GM21390 (cell line): ENCODE data around the gene CDH16.
"Not testable (repeated sequence)": the region's sequence is repeated elsewhere in the genome, so short reads cannot be mapped to it uniquely, and the experiment has no call there.

Source experiments
- ATAC-seq: cut with Tn5 transposase; IDR thresholded peaks from one replicate; pipeline ENCODE4 v1.9.1; 2021; ENCODE audit not compliant: unreplicated experiment

The CDH16 gene

DNA sequence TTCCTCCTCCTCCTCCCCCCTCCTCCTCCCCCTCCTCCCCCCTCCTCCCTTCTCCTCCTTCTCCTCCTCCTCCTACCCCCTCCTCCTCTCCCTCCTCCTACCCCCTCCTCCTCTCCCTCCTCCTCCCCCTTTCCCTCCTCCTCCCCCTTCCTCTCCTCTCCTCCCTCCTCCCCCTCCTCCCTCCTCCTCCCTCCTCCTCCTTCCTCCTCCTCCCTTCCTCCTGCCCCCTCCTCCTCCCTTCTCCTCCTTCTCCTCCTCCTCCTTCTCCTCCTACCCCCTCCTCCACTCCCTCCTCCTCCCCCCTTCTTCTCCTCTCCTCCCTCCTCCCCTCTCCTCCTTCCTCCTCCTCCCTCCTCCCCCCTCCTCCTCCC lies 45.0 kb downstream of the CDH16 start:
- no peak for ATAC-seq

DNA sequence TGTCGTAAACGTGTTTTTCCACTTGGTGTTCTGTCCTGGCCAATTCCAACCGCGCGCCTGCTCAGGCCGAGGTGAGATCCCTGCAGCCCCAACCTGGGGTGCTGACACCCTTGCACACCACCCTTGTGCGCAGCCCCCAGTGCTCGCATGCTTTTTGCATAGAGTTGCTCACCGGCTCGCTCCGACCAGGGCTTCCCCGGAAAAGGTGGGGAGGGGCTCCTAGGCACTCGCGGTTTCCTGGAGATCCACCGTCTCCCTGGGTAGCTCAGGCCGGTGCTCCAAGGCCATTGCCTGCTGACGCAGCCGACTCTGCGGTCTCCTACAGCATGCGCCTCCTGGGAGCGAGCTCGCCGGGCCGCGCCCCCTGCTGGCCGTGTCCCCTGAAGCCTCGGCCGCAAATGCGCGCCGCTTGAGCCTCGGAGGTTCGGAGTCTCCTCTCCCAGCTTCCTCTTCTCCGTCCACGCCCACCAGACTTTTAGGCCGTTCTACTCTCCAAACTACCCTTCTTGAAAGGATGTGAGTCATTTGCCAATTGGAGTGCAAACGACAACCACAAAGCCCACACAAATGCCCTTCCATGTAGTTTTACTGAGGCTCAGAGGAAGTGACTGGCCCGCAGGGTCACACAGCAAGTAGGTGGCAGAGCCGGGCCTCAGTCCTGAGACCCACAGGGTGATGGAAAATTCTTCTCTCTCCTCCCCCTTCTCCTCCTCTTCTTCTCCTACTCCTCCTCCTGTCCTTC lies 45.6 kb downstream of the CDH16 start:
- peak; percentile 92 for ATAC-seq

DNA sequence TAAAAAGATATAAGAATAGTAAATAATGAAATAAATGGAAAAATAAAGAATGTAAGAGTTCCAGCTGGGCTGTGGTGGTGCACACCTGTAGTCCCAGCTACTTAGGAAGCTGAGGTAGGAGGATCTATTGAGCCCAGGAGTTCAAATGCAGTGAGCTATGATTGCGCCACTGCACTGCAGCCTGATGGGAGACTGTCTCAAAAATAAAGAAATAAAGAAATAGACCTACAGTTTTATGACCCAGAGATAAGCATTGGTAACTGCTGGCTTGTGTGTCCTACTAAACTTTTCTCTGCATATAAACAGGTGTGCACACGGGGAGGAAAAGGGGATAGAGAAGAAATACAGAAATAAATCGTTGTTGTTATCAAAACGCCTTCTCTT lies 46.1 kb downstream of the CDH16 start:
- no peak for ATAC-seq

DNA sequence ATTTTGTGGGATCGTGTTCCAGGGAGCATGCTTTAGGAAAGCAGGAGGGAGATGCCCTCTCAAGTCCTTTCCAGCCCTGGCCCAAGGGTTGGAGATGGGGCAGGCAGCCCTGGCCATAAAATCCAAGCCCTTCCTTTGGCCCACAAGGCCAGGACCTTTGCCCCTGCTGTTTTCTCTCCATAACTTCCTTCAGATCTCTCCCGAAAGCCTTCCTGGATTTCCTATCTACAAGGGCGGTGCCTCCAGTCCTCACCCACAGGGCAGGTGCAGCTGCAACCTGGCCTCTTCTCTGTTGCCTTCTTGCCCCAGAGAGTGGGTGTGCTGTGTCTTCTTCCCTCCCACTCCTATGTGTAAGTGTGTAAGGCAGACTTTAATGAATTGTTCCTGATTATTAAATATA lies 46.8 kb downstream of the CDH16 start:
- no peak for ATAC-seq

DNA sequence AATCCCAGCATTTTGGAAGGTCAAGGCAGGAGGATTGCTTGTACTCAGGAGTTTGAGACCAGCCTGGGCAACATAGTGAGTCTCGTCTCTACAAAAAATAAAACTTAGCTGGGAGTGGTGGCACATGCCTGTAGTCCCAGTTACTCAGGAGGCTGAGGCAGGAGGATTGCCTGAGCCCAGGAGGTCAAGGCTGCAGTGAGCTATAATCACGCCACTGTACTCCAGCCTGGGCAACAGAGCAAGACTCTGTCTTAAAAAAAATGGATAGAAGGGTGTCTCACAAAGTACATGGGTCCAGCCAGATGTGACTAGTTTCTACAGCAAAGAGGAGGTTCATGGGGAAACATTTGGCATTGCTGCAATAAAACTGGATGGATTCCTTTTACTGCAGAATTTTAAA lies 47.3 kb downstream of the CDH16 start:
- ATAC-seq: not testable (repeated sequence)

DNA sequence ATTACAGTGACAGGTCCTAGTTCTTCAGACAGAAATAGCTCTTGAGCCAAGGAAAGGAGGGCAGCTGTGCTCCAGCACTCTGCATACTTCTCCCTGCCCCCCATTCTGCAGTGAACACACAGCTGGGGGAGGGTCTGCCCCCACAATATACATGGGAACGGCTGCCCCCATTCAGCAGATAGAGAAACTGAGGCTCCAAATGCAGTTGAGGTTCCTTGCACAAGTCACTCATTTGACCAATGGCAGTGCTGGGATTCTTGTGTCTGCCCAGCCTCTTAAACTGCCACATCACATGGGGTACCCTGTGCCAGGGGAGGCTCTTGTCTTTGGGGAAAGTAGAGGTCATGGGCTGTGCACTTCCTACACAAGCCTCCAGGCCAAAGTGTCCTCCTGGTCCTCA lies 49.3 kb downstream of the CDH16 start:
- no peak for ATAC-seq

DNA sequence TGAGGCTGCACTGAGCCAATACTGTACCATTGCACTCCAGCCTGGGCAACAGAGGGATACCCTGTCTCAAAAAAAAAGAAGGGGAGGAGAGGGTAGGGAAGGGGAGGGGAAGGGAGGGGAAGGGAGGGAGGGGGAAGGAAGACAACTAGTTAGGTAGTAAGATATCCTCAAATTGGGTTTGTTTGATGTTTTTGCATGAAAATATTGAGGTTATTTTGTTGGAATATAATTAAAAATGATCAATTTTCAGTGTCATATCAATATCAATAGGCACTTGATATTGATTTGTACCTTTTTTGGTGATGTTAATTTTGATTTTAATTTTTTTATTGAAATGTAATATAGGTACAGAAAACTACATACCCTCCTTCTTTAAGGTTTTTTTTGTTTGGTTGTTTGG lies 55.0 kb downstream of the CDH16 start:
- no peak for ATAC-seq

DNA sequence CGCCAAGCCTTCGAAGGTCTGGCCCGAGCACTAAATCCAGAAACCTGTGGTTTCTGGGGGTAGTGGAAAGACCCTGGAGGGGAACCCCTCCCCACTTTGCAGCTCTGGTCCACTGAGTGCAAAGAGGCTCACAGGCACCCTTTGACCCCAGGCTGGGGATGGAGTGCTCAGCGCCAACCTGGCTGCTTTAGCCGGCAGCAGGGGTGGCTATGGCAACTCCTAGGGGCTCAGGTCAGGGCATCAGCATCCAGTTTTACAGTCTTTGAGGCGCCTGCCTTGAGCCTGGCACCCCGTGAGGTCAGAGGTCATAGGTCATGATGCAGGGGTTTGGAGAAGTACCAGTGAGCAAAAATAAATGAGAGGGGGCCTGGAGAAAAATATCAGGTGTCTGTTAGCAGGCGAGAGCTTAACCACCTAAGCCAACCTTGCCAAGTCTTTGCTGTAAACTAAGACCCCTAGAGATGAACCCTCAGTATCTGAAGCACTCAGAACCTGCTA lies 56.6 kb downstream of the CDH16 start:
- ATAC-seq: no peak

DNA sequence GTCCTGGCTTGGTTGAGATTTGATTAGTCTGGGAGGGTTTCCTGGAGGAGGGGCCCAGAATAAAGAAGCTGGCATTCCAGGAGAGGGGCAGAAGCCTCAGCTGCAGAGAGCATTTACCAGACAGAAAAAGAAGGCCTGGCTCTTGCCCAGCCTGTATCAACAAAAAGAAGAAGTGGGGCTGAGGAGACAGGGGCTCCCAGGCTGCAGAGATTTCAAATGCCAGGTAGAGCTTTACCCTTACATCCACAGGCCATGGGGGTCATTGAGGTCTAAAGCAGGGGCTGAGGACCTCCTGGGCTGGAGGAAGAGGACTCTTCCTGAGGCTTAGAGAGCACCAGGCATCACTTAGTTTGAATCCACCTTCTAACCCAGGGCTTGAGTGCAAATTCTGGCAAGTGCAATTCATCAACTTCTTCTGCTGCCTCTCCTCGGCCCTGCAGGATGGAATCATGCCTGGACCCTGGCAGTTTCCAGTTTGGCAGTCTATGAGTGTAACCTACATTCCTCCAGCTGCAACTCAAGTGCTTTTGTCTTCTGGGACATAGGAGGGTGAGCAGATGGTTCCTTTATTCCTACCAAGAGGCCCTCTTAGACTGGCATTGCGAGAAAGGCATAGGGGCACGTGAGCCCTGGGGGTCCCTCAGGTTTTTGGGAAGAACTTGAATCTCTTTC lies 59.2 kb downstream of the CDH16 start:
- no peak for ATAC-seq

DNA sequence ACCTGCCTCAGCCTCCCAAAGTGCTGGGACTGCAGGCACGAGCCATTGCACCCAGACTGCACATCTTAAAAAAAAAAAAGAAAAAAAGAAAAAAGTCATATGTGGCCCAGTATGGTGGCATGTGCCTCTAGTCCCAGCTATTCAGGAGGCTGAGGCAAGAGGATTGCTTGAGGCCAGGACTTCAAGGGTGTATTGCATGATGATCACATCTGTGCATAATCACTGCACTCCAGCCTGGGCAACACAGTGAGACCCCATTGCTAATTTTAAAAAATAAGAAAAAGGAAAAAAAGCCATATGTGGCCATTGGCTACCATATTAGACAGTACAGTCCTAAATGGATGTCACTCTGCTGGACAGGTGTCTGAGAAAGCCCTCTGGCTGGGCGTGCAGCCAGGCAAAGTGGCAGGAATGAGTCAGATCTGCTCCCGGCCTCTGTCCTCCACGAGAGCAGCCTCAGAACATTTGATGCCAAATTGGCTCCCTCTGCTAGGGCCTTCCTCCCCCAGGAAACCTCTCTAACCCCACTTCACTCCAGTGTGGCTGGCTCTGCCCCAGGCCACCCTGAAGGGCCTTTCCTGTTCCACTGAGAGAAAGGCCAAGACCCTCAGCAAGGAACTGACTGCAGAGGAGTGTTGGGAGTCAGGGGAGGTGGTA lies 59.8 kb downstream of the CDH16 start:
- ATAC-seq: peak; percentile 63
